ENCODE results near the gene CDH15. TPM values are rescaled to one million over a fixed set of nuclear protein-coding genes. Genes with fewer than 3 reads are reported as not detected.
"Not testable (repeated sequence)": the region's sequence is repeated elsewhere in the genome, so short reads cannot be mapped to it uniquely, and the experiment has no call there.

Gene CDH15
- total RNA-seq, 4 donors from 2014 or later = not detected

DNA sequence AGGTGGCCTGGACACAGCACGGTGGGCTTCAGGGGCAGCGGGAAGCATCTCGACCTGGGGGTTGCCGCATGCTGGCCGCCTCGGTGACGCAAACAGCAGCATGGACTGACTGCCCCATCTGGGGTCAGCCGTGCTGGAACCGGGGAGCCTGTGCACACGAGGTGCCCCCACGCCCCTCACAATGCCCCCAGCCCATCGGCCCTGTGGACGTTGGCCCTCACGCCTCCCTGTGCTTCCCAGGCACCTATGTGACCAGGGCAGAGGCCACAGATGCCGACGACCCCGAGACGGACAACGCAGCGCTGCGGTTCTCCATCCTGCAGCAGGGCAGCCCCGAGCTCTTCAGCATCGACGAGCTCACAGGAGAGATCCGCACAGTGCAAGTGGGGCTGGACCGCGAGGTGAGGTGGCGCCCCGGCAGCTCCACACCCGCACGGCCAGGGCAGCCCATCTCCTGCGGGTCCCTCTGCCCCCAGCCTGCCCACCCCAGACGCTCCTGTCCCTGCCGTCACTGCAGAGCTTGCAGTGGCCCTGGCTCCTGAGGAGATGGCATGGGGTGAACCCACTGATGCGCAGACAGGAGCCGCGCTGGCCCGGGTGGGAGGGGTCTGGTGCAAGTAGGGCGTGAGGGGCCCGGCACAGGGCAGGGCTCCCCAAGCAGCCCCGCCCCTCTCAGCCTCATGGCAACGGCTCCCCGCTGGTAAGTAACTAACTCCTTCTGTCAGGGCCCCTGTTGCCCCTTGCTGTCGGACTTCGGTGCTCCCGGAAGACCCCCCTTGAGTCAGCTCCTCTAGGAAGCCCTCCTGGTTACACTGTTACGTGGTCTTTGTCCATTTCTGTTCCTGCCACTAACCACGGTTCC is 13.6 kb downstream of the CDH15 start:
- H3K9me3 ChIP-seq = no peaks in the 10 kb centered on the region
- H3K36me3 ChIP-seq = no peaks in the 10 kb centered on the region
- no peak overlapping the region for H3K4me3 ChIP-seq
- no peaks in the 10 kb centered on the region for H3K27me3 ChIP-seq
- DNase-seq = no peak
- no peak for TF ChIP-seq POLR2A (IDR thresholded peaks at IDR 0.05)
- TF ChIP-seq, protein P1, sequence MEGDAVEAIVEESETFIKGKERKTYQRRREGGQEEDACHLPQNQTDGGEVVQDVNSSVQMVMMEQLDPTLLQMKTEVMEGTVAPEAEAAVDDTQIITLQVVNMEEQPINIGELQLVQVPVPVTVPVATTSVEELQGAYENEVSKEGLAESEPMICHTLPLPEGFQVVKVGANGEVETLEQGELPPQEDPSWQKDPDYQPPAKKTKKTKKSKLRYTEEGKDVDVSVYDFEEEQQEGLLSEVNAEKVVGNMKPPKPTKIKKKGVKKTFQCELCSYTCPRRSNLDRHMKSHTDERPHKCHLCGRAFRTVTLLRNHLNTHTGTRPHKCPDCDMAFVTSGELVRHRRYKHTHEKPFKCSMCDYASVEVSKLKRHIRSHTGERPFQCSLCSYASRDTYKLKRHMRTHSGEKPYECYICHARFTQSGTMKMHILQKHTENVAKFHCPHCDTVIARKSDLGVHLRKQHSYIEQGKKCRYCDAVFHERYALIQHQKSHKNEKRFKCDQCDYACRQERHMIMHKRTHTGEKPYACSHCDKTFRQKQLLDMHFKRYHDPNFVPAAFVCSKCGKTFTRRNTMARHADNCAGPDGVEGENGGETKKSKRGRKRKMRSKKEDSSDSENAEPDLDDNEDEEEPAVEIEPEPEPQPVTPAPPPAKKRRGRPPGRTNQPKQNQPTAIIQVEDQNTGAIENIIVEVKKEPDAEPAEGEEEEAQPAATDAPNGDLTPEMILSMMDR (IDR thresholded peaks at IDR 0.05) = no peak
- no peaks in the 10 kb centered on the region for H3K4me1 ChIP-seq
- no peak overlapping the region for H3K27ac ChIP-seq

DNA sequence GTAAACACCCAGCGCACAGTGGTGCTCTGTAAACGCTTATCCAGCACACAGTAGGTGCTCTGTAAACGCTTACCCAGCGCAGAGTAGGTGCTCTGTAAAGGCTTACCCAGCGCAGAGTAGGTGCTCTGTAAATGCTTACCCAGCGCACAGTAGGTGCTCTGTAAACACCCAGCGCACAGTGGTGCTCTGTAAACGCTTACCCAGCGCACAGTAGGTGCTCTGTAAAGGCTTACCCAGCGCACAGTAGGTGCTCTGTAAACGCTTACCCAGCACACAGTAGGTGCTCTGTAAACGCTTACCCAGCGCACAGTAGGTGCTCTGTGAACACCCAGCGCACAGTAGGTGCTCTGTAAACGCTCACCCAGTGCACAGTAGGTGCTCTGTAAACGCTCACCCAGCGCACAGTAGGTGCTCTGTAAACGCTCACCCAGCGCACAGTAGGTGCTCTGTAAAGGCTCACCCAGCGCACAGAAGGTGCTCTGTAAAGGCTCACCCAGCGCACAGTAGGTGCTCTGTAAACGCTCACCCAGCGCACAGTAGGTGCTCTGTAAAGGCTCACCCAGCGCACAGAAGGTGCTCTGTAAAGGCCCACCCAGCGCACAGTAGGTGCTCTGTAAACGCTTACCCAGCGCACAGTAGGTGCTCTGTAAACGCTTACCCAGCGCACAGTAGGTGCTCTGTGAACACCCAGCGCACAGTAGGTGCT is 14.5 kb downstream of the CDH15 start:
- H3K4me3 ChIP-seq, H3K27ac ChIP-seq, H3K9me3 ChIP-seq, H3K4me1 ChIP-seq, H3K27me3 ChIP-seq, H3K36me3 ChIP-seq, DNase-seq: not testable (repeated sequence)

DNA sequence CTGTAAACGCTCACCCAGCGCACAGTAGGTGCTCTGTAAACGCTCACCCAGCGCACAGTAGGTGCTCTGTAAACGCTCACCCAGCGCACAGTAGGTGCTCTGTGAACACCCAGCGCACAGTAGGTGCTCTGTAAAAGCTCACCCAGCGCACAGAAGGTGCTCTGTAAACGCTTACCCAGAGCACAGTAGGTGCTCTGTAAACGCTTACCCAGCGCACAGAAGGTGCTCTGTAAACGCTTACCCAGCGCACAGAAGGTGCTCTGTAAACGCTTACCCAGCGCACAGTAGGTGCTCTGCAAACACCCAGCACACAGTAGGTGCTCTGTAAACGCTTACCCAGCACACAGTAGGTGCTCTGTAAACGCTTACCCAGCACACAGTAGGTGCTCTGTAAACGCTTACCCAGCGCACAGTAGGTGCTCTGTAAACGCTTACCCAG is 15.1 kb downstream of the CDH15 start:
- H3K36me3 ChIP-seq, DNase-seq, H3K27me3 ChIP-seq, H3K27ac ChIP-seq, H3K4me3 ChIP-seq, H3K9me3 ChIP-seq, H3K4me1 ChIP-seq: not testable (repeated sequence)

DNA sequence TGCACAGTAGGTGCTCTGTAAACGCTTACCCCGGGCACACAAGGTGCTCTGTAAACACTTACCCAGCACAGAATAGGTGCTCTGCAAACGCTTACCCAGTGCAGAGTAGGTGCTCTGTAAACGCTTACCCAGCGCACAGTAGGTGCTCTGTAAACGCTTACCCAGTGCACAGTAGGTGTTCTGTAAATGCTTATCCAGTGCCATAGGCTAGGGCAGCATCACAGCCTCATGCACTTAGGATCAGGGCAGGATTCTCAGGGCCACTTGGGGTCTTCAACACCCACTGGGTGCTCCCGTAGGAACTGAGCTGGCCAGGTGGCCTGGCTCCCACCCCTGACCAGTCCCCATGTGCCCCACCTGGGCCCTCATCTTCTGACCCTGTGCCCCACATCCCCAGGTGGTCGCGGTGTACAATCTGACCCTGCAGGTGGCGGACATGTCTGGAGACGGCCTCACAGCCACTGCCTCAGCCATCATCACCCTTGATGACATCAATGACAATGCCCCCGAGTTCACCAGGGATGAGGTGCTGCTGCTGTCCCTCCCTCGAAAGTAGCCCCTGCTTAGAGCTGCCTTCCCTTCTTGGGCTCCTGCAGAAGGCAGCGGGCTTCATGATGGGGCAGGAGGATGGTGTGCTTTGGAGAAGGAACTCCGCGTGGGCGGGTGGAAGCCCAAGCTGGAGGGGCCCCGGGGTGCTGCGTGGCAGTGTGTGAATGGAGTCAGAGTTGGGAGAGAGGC is 15.7 kb downstream of the CDH15 start:
- Histone ChIP-seq H3K27me3 (no peaks in the 10 kb centered on the region), H3K4me1 (peaks cover 0 to 9% (median 2%) of the 10 kb centered on the region in 4 donors), H3K4me3 (no peak overlapping the region), H3K36me3 (no peaks in the 10 kb centered on the region), H3K27ac (no peak overlapping the region), H3K9me3 (no peaks in the 10 kb centered on the region)
- no peak for TF ChIP-seq POLR2A (IDR thresholded peaks at IDR 0.05)
- TF ChIP-seq, protein P1 (IDR thresholded peaks at IDR 0.05) = no peak
- DNase-seq = no peak

DNA sequence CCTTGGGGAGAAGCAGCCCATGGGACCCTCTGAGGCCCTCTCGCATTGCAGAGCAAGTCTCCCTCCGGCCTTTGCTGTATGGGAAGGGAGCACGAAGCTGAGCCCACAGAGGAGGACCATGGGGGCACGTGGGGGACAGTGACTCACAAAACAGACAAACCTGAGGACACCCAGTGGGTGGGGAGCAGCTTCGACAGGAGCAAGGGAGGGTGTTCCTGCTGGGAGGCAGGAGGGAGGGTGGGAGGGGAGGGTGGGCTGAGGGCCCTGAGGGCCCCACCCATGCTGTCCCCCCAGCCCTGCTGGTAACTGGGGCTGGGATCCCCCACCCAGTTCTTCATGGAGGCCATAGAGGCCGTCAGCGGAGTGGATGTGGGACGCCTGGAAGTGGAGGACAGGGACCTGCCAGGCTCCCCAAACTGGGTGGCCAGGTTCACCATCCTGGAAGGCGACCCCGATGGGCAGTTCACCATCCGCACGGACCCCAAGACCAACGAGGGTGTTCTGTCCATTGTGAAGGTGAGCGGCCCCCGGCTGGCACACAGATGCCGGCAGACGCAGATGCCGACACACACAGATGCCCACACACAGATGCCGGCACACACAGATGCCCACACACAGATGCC is 16.3 kb downstream of the CDH15 start:
- Histone ChIP-seq H3K36me3 (no peaks in the 10 kb centered on the region), H3K27me3 (no peaks in the 10 kb centered on the region), H3K4me1 (peaks cover 0 to 10% (median 3%) of the 10 kb centered on the region in 4 donors), H3K9me3 (no peaks in the 10 kb centered on the region), H3K4me3 (no peak overlapping the region), H3K27ac (no peak overlapping the region)
- DNase-seq = no peak
- TF ChIP-seq, protein P1 (IDR thresholded peaks at IDR 0.05) = no peak
- TF ChIP-seq POLR2A (IDR thresholded peaks at IDR 0.05) = no peak

DNA sequence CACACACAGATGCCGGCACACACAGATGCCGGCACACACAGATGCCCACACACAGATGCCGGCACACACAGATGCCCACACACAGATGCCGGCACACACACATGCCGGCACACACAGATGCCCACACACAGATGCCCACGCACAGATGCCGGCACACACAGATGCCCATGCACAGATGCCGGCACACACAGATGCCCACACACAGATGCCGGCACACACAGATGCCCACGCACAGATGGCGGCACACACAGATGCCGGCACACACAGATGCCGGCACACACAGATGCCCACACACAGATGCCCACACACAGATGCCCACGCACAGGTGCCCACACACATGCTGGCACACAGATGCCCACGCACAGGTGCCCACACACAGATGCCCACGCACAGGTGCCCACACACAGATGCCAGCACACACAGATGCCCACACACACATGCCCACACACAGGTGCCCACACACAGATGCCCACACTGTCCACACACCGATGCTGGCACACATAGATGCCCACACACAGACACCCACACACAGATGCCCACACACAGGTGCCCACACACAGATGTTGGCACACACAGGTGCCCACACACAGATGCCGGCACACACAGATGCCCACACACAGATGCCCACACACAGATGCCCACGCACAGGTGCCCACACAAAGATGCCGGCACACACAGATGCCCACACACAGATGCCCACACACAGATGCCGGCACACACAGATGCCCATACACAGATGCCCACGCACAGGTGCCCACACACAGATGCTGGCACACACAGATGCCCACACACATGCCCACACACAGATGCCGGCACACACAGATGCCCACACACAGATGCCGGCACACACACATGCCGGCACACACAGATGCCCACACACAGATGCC is 17.2 kb downstream of the CDH15 start:
- not testable (repeated sequence) for H3K27me3 ChIP-seq, H3K27ac ChIP-seq, H3K9me3 ChIP-seq, H3K4me3 ChIP-seq, DNase-seq, H3K36me3 ChIP-seq
- peaks cover 0 to 10% (median 3%) of the 10 kb centered on the region in 4 donors for H3K4me1 ChIP-seq

Data from Peyer's patch (tissue), 4 donors.